ENCODE measurements around the gene SPACA6. TPM values are rescaled to one million over a fixed set of nuclear protein-coding genes. Genes with fewer than 3 reads are reported as not detected.

Gene SPACA6
- 5.2 and 9.4 TPM in 2 replicates for total RNA-seq

DNA sequence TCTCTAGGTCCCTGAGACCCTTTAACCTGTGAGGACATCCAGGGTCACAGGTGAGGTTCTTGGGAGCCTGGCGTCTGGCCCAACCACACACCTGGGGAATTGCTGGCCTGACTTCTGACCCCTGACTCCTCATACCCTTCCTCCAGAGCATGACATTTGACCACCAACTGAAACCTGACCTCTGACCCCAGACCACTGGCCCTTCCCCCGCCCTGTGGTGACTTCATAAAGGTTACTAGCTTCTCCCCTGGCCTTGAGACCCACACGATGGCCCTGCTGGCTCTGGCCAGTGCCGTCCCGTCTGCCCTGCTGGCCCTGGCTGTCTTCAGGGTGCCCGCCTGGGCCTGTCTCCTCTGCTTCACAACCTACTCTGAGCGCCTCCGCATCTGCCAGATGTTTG, at the start of gene SPACA6:
Gene SPACA6 (plus strand): TSS at position 71 of the 400 bp plus-strand sequence. CDS start 197 bp downstream, at position 268.

GRCh38 chr19:51646730-51647129, 46.4 kb upstream of the SPACA6 start, which contains the start of gene SIGLEC14:
TSS of gene SIGLEC14 (minus strand) at chr19:51646825. CDS start at chr19:51646759, 66 bp downstream.

DNA sequence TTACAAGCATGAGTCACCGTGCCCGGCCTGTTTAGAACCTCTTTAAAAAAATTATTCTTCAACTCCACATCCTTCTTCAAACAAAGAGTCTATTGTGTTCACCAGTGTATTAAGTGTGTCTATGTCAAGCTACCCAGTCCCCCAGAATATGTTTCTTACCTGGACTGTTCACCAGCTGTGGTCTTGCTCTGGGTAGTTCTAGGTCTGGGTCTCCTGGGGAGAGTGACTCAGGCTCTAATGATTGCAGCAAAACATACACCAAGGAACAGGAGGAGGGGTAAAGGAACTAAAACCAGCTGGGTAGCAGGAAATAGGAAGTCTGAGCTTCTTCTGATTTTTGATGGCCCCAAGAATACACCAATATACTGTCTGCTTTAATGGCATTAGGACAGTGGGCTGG, 58.5 kb downstream of the SPACA6 start, which contains the start of gene FPR1:
Gene FPR1 (minus strand): TSS at position 224 of the 400 bp plus-strand sequence. CDS start 4,884 bp downstream, outside the sequence.

Other genes starting within 250 kb of the SPACA6 start
- not detected in 2 replicates for gene SIGLEC8, start 234.9 kb upstream of the SPACA6 start, total RNA-seq
- gene CEACAM18, start 214.8 kb upstream of the SPACA6 start, total RNA-seq, result not detected in 2 replicates
- gene SIGLEC12, start 191.5 kb upstream of the SPACA6 start, total RNA-seq, result not detected in 2 replicates
- gene SIGLEC6, start 161.7 kb upstream of the SPACA6 start, total RNA-seq, result not detected in 2 replicates
- 2.9 and 6.1 TPM in 2 replicates for gene ZNF175, start 122.0 kb upstream of the SPACA6 start, total RNA-seq
- gene SIGLEC5, start 62.9 kb upstream of the SPACA6 start, total RNA-seq, result not detected in 2 replicates
- not detected in 2 replicates for gene SIGLEC14, start 46.5 kb upstream of the SPACA6 start, total RNA-seq
- gene HAS1, start 30.7 kb downstream of the SPACA6 start, total RNA-seq, result under 0.01 and 0.15 TPM in 2 replicates
- not detected in 2 replicates for gene FPR1, start 58.5 kb downstream of the SPACA6 start, total RNA-seq
- gene FPR2, start 67.8 kb downstream of the SPACA6 start, total RNA-seq, result not detected in 2 replicates
- gene FPR3, start 101.8 kb downstream of the SPACA6 start, total RNA-seq, result under 0.01 TPM in 1 of 2 replicates, not detected in the other
- 3.9 and 5.2 TPM in 2 replicates for gene ZNF577, start 194.6 kb downstream of the SPACA6 start, total RNA-seq
- 6.8 and 16.0 TPM in 2 replicates for gene ZNF649, start 211.7 kb downstream of the SPACA6 start, total RNA-seq
- gene ZNF613, start 234.1 kb downstream of the SPACA6 start, total RNA-seq, result 5.2 and 12.5 TPM in 2 replicates